Measurements from ENCODE around the gene PBOV1.

Gene PBOV1

DNA sequence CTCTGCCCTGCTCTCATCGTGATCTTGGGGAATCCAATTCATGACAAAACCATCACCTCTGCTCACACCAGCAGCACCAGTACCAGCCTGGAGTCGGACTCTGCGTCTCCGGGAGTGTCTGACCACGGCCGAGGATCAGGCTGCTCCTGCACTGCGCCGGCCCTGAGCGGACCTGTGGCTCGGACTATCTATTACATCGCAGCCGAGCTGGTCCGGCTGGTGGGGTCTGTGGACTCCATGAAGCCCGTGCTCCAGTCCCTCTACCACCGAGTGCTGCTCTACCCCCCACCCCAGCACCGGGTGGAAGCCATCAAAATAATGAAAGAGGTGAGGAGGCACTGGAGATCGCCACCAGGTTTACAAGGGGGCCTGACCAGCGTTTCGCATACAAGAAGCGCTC, 37.2 kb upstream of the PBOV1 start:
- no peaks in the 10 kb centered on the region for H4K20me1 ChIP-seq (ENCODE audit: insufficient read depth)

DNA sequence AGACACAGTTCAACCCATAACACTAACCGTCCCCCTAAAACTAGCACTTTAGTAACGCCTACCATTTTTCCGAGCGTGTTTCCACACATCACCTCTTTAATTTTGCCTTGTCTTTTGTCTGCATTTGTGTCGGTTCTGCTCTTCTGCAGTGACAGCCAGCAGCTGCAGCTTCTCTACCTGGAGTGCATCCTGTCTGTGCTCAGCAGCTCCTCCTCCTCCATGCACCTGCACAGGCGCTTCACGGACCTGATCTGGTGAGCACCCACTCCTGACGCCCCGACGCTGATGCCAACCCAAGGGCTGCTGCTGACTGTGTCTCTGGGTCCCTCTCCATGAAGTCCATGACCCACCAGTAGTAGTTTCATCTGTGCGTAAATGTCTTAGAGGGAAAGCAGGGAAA, 35.4 kb upstream of the PBOV1 start:
- no peaks in the 10 kb centered on the region for H3K27me3 ChIP-seq (ENCODE audit: insufficient read depth, low read depth)
- H3K27ac ChIP-seq: no peak overlapping the region
- H3K36me3 ChIP-seq (ENCODE audit: insufficient read depth): no peaks in the 10 kb centered on the region
- H3K4me2 ChIP-seq: no peak overlapping the region
- no peak overlapping the region for H3K9ac ChIP-seq
- H4K20me1 ChIP-seq (ENCODE audit: insufficient read depth): no peaks in the 10 kb centered on the region
- no peaks in the 10 kb centered on the region for H3K79me2 ChIP-seq (ENCODE audit: insufficient read depth, low read depth)
- H3K4me1 ChIP-seq (ENCODE audit: low read depth, poor library complexity, severe bottlenecking): no peaks in the 10 kb centered on the region
- TF ChIP-seq, protein P1, sequence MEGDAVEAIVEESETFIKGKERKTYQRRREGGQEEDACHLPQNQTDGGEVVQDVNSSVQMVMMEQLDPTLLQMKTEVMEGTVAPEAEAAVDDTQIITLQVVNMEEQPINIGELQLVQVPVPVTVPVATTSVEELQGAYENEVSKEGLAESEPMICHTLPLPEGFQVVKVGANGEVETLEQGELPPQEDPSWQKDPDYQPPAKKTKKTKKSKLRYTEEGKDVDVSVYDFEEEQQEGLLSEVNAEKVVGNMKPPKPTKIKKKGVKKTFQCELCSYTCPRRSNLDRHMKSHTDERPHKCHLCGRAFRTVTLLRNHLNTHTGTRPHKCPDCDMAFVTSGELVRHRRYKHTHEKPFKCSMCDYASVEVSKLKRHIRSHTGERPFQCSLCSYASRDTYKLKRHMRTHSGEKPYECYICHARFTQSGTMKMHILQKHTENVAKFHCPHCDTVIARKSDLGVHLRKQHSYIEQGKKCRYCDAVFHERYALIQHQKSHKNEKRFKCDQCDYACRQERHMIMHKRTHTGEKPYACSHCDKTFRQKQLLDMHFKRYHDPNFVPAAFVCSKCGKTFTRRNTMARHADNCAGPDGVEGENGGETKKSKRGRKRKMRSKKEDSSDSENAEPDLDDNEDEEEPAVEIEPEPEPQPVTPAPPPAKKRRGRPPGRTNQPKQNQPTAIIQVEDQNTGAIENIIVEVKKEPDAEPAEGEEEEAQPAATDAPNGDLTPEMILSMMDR (conservative IDR thresholded peaks at IDR 0.05; ENCODE audit: low read depth, low read length): no peak
- H2AFZ ChIP-seq (ENCODE audit: low read depth): no peak overlapping the region
- H3K4me3 ChIP-seq (IDR thresholded peaks at IDR 0.05; ENCODE audit: insufficient read depth, low read depth, low read length): no peak overlapping the region

More for the DNA sequence above, 37.2 kb upstream of the PBOV1 start:
- no peak overlapping the region for H3K4me2 ChIP-seq
- no peak overlapping the region for H2AFZ ChIP-seq (ENCODE audit: low read depth)
- H3K27me3 ChIP-seq (ENCODE audit: insufficient read depth, low read depth): no peaks in the 10 kb centered on the region
- TF ChIP-seq, protein P1 (conservative IDR thresholded peaks at IDR 0.05; ENCODE audit: low read depth, low read length): no peak
- H3K27ac ChIP-seq: no peak overlapping the region
- no peaks in the 10 kb centered on the region for H3K4me1 ChIP-seq (ENCODE audit: low read depth, poor library complexity, severe bottlenecking)
- no peaks in the 10 kb centered on the region for H3K79me2 ChIP-seq (ENCODE audit: insufficient read depth, low read depth)
- H3K36me3 ChIP-seq (ENCODE audit: insufficient read depth): no peaks in the 10 kb centered on the region
- no peak overlapping the region for H3K9ac ChIP-seq
- no peak overlapping the region for H3K4me3 ChIP-seq (IDR thresholded peaks at IDR 0.05; ENCODE audit: insufficient read depth, low read depth, low read length)

DNA sequence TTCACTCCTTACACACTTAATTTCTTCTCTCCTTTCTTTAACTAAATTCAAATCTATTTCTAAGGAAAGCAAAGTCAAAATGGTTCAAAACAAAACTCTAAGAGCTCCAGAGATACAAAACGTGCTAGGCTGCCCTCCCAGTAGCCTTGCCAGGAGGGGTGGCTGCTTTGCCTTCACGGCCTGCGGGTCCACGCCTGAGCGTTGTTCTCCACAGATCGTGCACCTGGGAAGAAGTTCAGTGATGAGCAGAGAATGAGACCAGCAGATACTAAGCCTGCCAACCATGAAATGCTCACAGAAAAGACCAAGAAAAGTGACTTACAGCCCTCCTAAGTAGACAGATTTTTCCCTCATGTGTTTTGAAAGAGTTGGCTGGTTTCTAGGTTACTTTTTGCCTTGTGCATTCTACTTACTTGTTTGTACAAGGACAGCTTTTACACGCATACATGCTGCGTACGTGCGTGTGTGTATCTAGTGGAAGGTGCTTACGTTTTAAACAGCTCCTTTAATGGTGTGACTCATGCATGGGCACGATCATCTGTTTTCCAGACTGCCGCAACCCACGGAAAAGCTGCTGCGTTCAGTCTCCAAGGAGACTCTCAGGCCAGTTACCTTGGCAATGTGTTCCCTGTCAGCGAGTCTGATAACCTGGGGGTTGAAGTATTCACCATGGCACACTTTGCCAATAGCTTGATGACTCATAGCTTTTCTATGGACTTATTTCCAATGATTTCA, 32.4 kb upstream of the PBOV1 start:
- Histone ChIP-seq H3K36me3 (ENCODE audit: insufficient read depth) (no peaks in the 10 kb centered on the region), H3K4me2 (no peak overlapping the region), H3K9ac (no peak overlapping the region), H4K20me1 (ENCODE audit: insufficient read depth) (no peaks in the 10 kb centered on the region), H2AFZ (ENCODE audit: low read depth) (no peak overlapping the region), H3K4me1 (ENCODE audit: low read depth, poor library complexity, severe bottlenecking) (no peaks in the 10 kb centered on the region), H3K4me3 (IDR thresholded peaks at IDR 0.05; ENCODE audit: insufficient read depth, low read depth, low read length) (no peak overlapping the region), H3K27me3 (ENCODE audit: insufficient read depth, low read depth) (no peaks in the 10 kb centered on the region), H3K79me2 (ENCODE audit: insufficient read depth, low read depth) (no peaks in the 10 kb centered on the region), H3K27ac (no peak overlapping the region)
- TF ChIP-seq, protein P1 (conservative IDR thresholded peaks at IDR 0.05; ENCODE audit: low read depth, low read length): no peak

DNA sequence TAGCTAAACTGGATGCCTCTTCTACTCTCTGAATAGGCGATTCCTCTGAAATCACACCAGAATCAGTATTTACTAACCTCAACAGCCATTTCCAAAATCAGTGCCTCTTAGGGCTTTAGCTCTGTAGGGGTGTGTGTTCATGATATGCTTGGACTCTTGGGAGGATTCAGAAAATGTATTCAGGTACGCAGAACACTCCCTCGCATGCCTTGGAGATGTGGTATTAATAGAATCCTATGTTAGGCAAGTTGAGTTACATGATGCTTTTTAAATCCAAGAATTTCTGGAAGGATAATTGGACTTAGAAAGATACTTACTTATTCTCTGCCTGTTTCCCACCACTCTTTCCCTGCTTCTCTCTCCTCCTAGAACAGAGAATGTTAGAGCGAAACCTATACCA, 31.8 kb upstream of the PBOV1 start:
- TF ChIP-seq, protein P1 (conservative IDR thresholded peaks at IDR 0.05; ENCODE audit: low read depth, low read length): no peak
- H4K20me1 ChIP-seq (ENCODE audit: insufficient read depth): no peaks in the 10 kb centered on the region
- H3K4me3 ChIP-seq (IDR thresholded peaks at IDR 0.05; ENCODE audit: insufficient read depth, low read depth, low read length): no peak overlapping the region
- no peaks in the 10 kb centered on the region for H3K36me3 ChIP-seq (ENCODE audit: insufficient read depth)
- no peak overlapping the region for H3K27ac ChIP-seq
- H2AFZ ChIP-seq (ENCODE audit: low read depth): no peak overlapping the region
- H3K27me3 ChIP-seq (ENCODE audit: insufficient read depth, low read depth): no peaks in the 10 kb centered on the region
- H3K79me2 ChIP-seq (ENCODE audit: insufficient read depth, low read depth): no peaks in the 10 kb centered on the region
- H3K4me1 ChIP-seq (ENCODE audit: low read depth, poor library complexity, severe bottlenecking): no peaks in the 10 kb centered on the region
- H3K4me2 ChIP-seq: no peak overlapping the region
- H3K9ac ChIP-seq: no peak overlapping the region

Measured in KMS-11 (cell line).